HepG2 (cell line): ENCODE measurements around the gene MLN. TPM values are rescaled to one million over a fixed set of nuclear protein-coding genes. Genes with fewer than 3 reads are reported as not detected.

Experiments
- ATAC-seq: fragments of 200-7000 bp; cut with Tn5 transposase; 3 replicates; pipeline ENCODE4 v1.9.1; 2020; ENCODE audit warnings: mild to moderate bottlenecking, moderate library complexity
- BruUV-seq: library from RNA; stranded (reverse); fragments of 400-500 nt; replicated peaks from 2 replicates; lab custom pipeline; 2021; lab: Mats Ljungman, UMichigan
- CTCF ChIA-PET: fragments of 300-600 bp; formaldehyde crosslinking; extraction: SDS; loops from one replicate; lab custom pipeline; 2021; ENCODE audit warnings: low total read pairs, inconsistent platforms, low intra/inter-chr PET ratio; lab: Yijun Ruan, JAX
- POLR2A ChIA-PET: fragments of 350-600 bp; sonication (Branson Sonifier 250); formaldehyde crosslinking; loops from one replicate; lab custom pipeline; 2020; ENCODE audit warnings: antibody characterized with exemption, inconsistent platforms; lab: Yijun Ruan, JAX
- DNase-seq: peaks from one replicate; pipeline ENCODE4 v3.0.0-alpha.2; 2015; ENCODE audit warnings: low spot score
- FAIRE-seq: peaks from 3 replicates; lab custom pipeline; 2011; peaks lifted over from hg19 to GRCh38; lab: Jason Lieb, UNC
- H2AFZ ChIP-seq: one replicate; pipeline ENCODE4 v1.6.1; 2011; ENCODE audit warnings: low read length, inconsistent platforms
- H3K27ac ChIP-seq: fragments of 300-600 bp; 3 replicates; pipeline ENCODE4 v1.8.0; 2011; ENCODE audit warnings: mixed run types, mild to moderate bottlenecking, mixed read lengths, low read length, inconsistent platforms; ENCODE audit not compliant: insufficient read depth; ENCODE audit errors: extremely low read length
- H3K27me3 ChIP-seq, 2 experiments: fragments of 200-600 bp in 1 of 2; 2 replicates in 1 of 2; 3 replicates in 1 of 2; pipeline versions ENCODE4 v1.6.0 to v1.8.0; 2011; ENCODE audit warnings: low read length in 2 of 2, mild to moderate bottlenecking in 2 of 2, moderate library complexity in 2 of 2, inconsistent platforms in 1 of 2; ENCODE audit not compliant: insufficient read depth in 2 of 2, control insufficient read depth in 1 of 2
- H3K36me3 ChIP-seq, 2 experiments: fragments of 200-600 bp in 1 of 2; replicated peaks in 1 of 2; 2 replicates in 1 of 2; 3 replicates in 1 of 2; pipeline versions ENCODE4 v1.5.1 to v1.8.0; 2011; ENCODE audit warnings: low read length in 2 of 2, inconsistent platforms in 1 of 2; ENCODE audit not compliant: insufficient read depth in 2 of 2, control insufficient read depth in 1 of 2
- H3K4me1 ChIP-seq: 2 replicates; pipeline ENCODE4 v1.5.1; 2012; ENCODE audit warnings: low read length, inconsistent platforms; ENCODE audit not compliant: insufficient read depth
- H3K4me2 ChIP-seq: 2 replicates; pipeline ENCODE4 v1.6.0; 2011; ENCODE audit warnings: low read depth, low read length, inconsistent platforms
- H3K4me3 ChIP-seq, 3 experiments: fragments of 200-600 bp in 1 of 3; sonication (generic), shearing (Covaris generic) in 1 of 3; replicated peaks in 1 of 3; 2 replicates each; pipeline ENCODE4 v1.5.1; 2011 to 2016; ENCODE audit warnings: low read length in 3 of 3, inconsistent platforms in 2 of 3, low read depth in 2 of 3, mild to moderate bottlenecking in 2 of 3, control low read depth in 1 of 3, mixed read lengths in 1 of 3; ENCODE audit not compliant: insufficient read depth in 1 of 3
- H3K79me2 ChIP-seq: one replicate; pipeline ENCODE4 v1.6.1; 2011; ENCODE audit warnings: low read length, inconsistent platforms; ENCODE audit not compliant: insufficient read depth
- H3K9ac ChIP-seq: 2 replicates; pipeline ENCODE4 v1.6.0; 2011; ENCODE audit warnings: mild to moderate bottlenecking, low read depth, low read length, inconsistent platforms; ENCODE audit not compliant: insufficient read depth
- H3K9me3 ChIP-seq: 2 replicates; pipeline ENCODE4 v1.5.1; 2012; ENCODE audit warnings: mild to moderate bottlenecking, low read length
- H4K20me1 ChIP-seq: 2 replicates; pipeline ENCODE4 v1.6.0; 2011; ENCODE audit warnings: inconsistent platforms, mild to moderate bottlenecking, low read length, moderate library complexity; ENCODE audit not compliant: insufficient read depth
- BRD4 ChIP-seq: sonication (generic); formaldehyde crosslinking; IDR thresholded peaks from 2 replicates; pipeline ENCODE4 v1.4.0; 2020; ENCODE audit warnings: missing genetic modification reagents
- HHEX ChIP-seq: IDR thresholded peaks from 2 replicates; pipeline ENCODE4 v1.6.1; 2016; ENCODE audit warnings: control low read depth
- HNRNPLL ChIP-seq: fragments of 200-400 bp; formaldehyde crosslinking; IDR thresholded peaks from 2 replicates; pipeline ENCODE4 v1.6.1; 2017; ENCODE audit warnings: mild to moderate bottlenecking, low read depth, low read length; ENCODE audit not compliant: poor library complexity, severe bottlenecking
- HOXA7 ChIP-seq: sonication (generic); formaldehyde crosslinking; IDR thresholded peaks from 2 replicates; pipeline ENCODE4 v1.8.1; 2022; ENCODE audit warnings: mild to moderate bottlenecking, missing genetic modification reagents, moderate library complexity
- NPAS2 ChIP-seq: sonication (generic); formaldehyde crosslinking; IDR thresholded peaks from 2 replicates; pipeline ENCODE4 v1.8.0; 2022; ENCODE audit warnings: mild to moderate bottlenecking, missing genetic modification reagents, borderline replicate concordance
- PHF21A ChIP-seq: sonication (generic); formaldehyde crosslinking; IDR thresholded peaks from 2 replicates; pipeline ENCODE4 v1.5.0; 2020; ENCODE audit warnings: mild to moderate bottlenecking, missing genetic modification reagents
- PPARG ChIP-seq: conservative IDR thresholded peaks from 2 replicates; pipeline ENCODE4 v1.6.1; 2016; ENCODE audit warnings: missing biosample characterization, missing genetic modification reagents
- RBFOX2 ChIP-seq: fragments of 200-400 bp; formaldehyde crosslinking; IDR thresholded peaks from 2 replicates; pipeline ENCODE4 v1.6.1; 2017; ENCODE audit warnings: low read depth, mild to moderate bottlenecking, low read length
- RORA ChIP-seq: sonication (generic); formaldehyde crosslinking; IDR thresholded peaks from 2 replicates; pipeline ENCODE4 v1.5.0; 2020; ENCODE audit warnings: mild to moderate bottlenecking, missing genetic modification reagents, moderate library complexity
- SETDB1 ChIP-seq: sonication (generic); formaldehyde crosslinking; IDR thresholded peaks from 2 replicates; pipeline ENCODE4 v1.5.1; 2020; ENCODE audit warnings: missing genetic modification reagents, mild to moderate bottlenecking, borderline replicate concordance
- SMAD1 ChIP-seq: sonication (generic); formaldehyde crosslinking; IDR thresholded peaks from 2 replicates; pipeline ENCODE4 v1.4.0; 2020; ENCODE audit warnings: missing genetic modification reagents, low read depth, mild to moderate bottlenecking, borderline replicate concordance
- SOX13 ChIP-seq, 3 experiments: fragments of 450-650 bp in 1 of 3; sonication (generic) in 1 of 3; formaldehyde crosslinking in 1 of 3; IDR thresholded peaks in 2 of 3; conservative IDR thresholded peaks in 1 of 3; 2 replicates each; pipeline versions ENCODE4 v1.5.0 to v1.6.1; 2016 to 2020; ENCODE audit warnings: antibody characterized with exemption in 1 of 3, mild to moderate bottlenecking in 1 of 3, missing compliant biosample characterization in 1 of 3, missing genetic modification reagents in 1 of 3, moderate library complexity in 1 of 3
- ZNF256 ChIP-seq: sonication (generic); formaldehyde crosslinking; conservative IDR thresholded peaks from 2 replicates; pipeline ENCODE4 v1.4.0; 2020; ENCODE audit warnings: missing genetic modification reagents
- WGBS: methylation state at CpG from one replicate; pipeline ENCODE4 v1.1.6; 2017; ENCODE audit warnings: low lambda C conversion rate; 5-methylcytosine and 5-hydroxymethylcytosine counted together
- in situ Hi-C: cut with HindIII; loops from 2 replicates; pipeline ENCODE4 v1.10.0; 2017; ENCODE audit warnings: low pct_unique_long_range_greater_than_20kb; ENCODE audit not compliant: extremely low pct_ligation_motif_present
- intact Hi-C: fragments of 100-400 bp; cut with micrococcal nuclease; formaldehyde crosslinking; loops from one replicate; pipeline ENCODE4 v1.10.0; 2022; ENCODE audit not compliant: unreplicated experiment
- polyA plus RNA-seq, 8 experiments: library from polyadenylated mRNA; depleted of rRNA in 3 of 8; stranded (reverse) in 7 of 8; unstranded in 1 of 8; fragments of >200 nt; fragmentation: Illumina TruSeq in 4 of 8; extraction: Trizol in 4 of 8; gene quantifications; 2 replicates each; pipeline versions ENCODE4 v1.2.1 to v1.2.3, GENCODE V29; 2011 to 2016; ENCODE audit warnings: low read depth in 4 of 8, missing spikeins in 1 of 8, mixed read lengths in 1 of 8; ENCODE audit not compliant: insufficient read depth in 1 of 8
- total RNA-seq, 5 experiments: library from RNA; depleted of rRNA; stranded (reverse); fragments of >200 nt; fragmentation: Illumina TruSeq; extraction: Trizol; gene quantifications; 2 replicates each; pipeline ENCODE4 v1.2.3, GENCODE V29; 2016; ENCODE audit warnings: low read depth in 1 of 5
- TF ChIP-seq, protein P1 (sequence below): sonication (generic); formaldehyde crosslinking; IDR thresholded peaks from 2 replicates; pipeline ENCODE4 v1.4.0; 2020; ENCODE audit warnings: missing genetic modification reagents, mild to moderate bottlenecking, borderline replicate concordance
- TF ChIP-seq, protein P2 (sequence below): sonication (generic); formaldehyde crosslinking; IDR thresholded peaks from 2 replicates; pipeline ENCODE4 v1.9.0; 2021; ENCODE audit warnings: mild to moderate bottlenecking, missing genetic modification reagents

MLN gene
- total and polyA plus RNA-seq, 2 of the 13 experiments (the other 11 are each of a cell fraction or from before 2014, with no cell fraction given), result not detected

DNA sequence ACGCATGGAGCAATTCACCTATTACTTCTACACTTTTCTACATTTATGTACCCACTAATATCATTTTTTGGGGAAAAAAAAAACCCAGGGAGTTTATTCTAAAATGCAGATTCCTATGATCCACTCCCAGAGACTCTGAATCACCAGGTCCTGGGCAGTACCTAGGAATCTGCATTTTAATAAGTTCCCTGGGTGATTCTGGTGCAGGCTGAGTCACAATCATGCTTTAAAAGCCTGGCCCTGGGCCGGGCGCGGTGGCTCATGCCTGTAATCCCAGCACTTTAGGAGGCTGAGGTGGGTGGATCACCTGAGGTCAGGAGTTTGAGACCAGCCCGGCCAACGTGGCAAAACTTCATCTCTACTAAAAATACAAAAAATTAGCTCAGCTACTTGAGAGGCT is 43.3 kb upstream of the MLN start:
- in situ Hi-C loops, result no loop called here
- BruUV-seq, result no TSS peak
- POLR2A ChIA-PET, result no interaction called here
- H3K9me3 ChIP-seq, result no peaks in the 10 kb centered on the region
- CTCF ChIA-PET, result no interaction called here
- DNase-seq, result no peak
- H3K27ac ChIP-seq, result no peak overlapping the region
- H4K20me1 ChIP-seq, result no peaks in the 10 kb centered on the region
- intact Hi-C loops, result no loop called here
- no peaks in the 10 kb centered on the region for H3K36me3 ChIP-seq
- no peaks in the 10 kb centered on the region for H3K79me2 ChIP-seq
- H3K27me3 ChIP-seq, result peaks cover 2 to 46% of the 10 kb centered on the region in 2 experiments; a peak in 4 of 5 replicates
- no peak for ATAC-seq
- 41% methylated on average over 6 of the region's 6 CpGs for WGBS
- FAIRE-seq, result no peak
- peaks cover 4% of the 10 kb centered on the region for H3K4me1 ChIP-seq
- no peak overlapping the region for H3K4me2 ChIP-seq
- no peak overlapping the region for H3K9ac ChIP-seq
- H3K4me3 ChIP-seq, result no peak overlapping the region
- no peak overlapping the region for H2AFZ ChIP-seq
- no peak for TF ChIP-seq PHF21A (CRISPR knock-in tag)
- no peak for TF ChIP-seq SMAD1 (CRISPR knock-in tag)
- TF ChIP-seq NPAS2 (CRISPR knock-in tag), result no peak
- TF ChIP-seq HNRNPLL, result no peak
- no peak for TF ChIP-seq HHEX (CRISPR knock-in tag)
- no peak for TF ChIP-seq RORA (CRISPR knock-in tag)
- no peak for TF ChIP-seq RBFOX2
- no peak for TF ChIP-seq SOX13 (IDR thresholded peaks at IDR 0.05)
- TF ChIP-seq SOX13 (CRISPR knock-in tag; conservative IDR thresholded peaks at IDR 0.05 in 1 of 2, IDR thresholded peaks at IDR 0.05 in 1 of 2), result no peak
- no peak for TF ChIP-seq HOXA7 (CRISPR knock-in tag)
- TF ChIP-seq, protein P1, sequence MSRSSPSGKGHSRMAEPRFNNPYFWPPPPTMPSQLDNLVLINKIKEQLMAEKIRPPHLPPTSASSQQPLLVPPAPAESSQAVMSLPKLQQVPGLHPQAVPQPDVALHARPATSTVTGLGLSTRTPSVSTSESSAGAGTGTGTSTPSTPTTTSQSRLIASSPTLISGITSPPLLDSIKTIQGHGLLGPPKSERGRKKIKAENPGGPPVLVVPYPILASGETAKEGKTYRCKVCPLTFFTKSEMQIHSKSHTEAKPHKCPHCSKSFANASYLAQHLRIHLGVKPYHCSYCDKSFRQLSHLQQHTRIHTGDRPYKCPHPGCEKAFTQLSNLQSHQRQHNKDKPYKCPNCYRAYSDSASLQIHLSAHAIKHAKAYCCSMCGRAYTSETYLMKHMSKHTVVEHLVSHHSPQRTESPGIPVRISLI (CRISPR knock-in tag), result no peak
- no peak for TF ChIP-seq SETDB1
- no peak for TF ChIP-seq ZNF256 (CRISPR knock-in tag)
- TF ChIP-seq, protein P2, sequence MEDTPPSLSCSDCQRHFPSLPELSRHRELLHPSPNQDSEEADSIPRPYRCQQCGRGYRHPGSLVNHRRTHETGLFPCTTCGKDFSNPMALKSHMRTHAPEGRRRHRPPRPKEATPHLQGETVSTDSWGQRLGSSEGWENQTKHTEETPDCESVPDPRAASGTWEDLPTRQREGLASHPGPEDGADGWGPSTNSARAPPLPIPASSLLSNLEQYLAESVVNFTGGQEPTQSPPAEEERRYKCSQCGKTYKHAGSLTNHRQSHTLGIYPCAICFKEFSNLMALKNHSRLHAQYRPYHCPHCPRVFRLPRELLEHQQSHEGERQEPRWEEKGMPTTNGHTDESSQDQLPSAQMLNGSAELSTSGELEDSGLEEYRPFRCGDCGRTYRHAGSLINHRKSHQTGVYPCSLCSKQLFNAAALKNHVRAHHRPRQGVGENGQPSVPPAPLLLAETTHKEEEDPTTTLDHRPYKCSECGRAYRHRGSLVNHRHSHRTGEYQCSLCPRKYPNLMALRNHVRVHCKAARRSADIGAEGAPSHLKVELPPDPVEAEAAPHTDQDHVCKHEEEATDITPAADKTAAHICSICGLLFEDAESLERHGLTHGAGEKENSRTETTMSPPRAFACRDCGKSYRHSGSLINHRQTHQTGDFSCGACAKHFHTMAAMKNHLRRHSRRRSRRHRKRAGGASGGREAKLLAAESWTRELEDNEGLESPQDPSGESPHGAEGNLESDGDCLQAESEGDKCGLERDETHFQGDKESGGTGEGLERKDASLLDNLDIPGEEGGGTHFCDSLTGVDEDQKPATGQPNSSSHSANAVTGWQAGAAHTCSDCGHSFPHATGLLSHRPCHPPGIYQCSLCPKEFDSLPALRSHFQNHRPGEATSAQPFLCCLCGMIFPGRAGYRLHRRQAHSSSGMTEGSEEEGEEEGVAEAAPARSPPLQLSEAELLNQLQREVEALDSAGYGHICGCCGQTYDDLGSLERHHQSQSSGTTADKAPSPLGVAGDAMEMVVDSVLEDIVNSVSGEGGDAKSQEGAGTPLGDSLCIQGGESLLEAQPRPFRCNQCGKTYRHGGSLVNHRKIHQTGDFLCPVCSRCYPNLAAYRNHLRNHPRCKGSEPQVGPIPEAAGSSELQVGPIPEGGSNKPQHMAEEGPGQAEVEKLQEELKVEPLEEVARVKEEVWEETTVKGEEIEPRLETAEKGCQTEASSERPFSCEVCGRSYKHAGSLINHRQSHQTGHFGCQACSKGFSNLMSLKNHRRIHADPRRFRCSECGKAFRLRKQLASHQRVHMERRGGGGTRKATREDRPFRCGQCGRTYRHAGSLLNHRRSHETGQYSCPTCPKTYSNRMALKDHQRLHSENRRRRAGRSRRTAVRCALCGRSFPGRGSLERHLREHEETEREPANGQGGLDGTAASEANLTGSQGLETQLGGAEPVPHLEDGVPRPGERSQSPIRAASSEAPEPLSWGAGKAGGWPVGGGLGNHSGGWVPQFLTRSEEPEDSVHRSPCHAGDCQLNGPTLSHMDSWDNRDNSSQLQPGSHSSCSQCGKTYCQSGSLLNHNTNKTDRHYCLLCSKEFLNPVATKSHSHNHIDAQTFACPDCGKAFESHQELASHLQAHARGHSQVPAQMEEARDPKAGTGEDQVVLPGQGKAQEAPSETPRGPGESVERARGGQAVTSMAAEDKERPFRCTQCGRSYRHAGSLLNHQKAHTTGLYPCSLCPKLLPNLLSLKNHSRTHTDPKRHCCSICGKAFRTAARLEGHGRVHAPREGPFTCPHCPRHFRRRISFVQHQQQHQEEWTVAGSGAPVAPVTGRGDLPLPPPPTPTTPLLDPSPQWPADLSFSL, result no peak
- no peak for TF ChIP-seq BRD4
- TF ChIP-seq PPARG (CRISPR knock-in tag), result no peak
